Measurements from ENCODE around the gene CALD1.

CALD1 gene

DNA sequence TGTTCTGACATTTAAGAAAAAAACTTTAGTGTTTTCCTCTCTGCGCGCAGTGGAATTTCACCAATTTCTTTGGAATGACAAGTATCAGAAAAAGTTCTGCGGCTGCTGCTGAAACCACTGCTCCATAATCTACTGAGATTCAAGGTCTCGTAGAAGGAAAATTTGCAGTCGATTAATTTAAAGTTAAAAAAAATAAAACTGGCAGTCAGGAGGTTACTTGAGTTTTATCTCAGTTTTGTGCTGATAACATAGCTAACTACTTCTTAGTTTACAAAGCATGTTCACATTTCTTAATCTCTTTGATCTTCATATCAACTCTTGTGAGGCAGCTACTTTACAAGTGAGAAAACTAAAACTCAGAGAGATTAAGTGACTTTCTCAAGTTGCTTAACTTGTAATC lies 18.2 kb upstream of the CALD1 start:
- peak; percentile 86 for DNase-seq

DNA sequence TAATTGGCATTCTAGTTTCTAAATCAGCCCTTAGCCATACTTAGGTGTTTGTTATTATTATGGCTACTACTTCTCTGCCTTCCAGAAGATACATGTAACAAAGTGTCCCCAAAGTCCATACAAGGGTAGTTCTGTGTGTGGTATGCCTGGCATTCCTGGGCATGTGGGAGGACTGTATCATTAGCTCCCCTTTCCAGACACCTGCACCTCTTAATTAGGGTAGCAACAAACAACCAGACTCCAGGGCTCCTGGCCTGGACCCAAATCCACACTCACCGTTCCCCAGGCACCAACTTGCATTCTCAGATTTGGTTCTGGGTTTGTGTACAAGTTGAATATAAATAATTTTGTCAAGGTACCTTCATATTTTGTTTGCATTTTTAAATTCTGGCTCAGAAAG lies 15.5 kb upstream of the CALD1 start:
- DNase-seq: no peak

DNA sequence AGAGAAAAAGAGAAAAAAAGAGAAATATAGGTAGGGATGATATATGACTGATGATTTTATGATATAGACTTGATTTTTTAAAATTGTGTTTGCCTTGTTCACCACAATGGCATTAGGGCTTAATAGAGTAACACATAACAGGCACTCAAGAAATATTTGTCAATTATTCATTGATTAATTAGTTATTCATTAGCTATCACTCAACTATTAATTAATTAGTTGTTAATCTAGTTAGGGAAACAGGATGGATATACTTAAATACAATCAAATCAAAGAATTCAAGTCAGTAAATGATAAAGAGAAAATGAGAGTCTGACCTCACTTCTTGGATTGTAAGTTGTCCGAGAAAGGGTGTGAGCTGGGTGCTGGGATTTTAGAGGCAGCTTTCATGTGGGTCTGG lies 15.1 kb upstream of the CALD1 start:
- DNase-seq: no peak

DNA sequence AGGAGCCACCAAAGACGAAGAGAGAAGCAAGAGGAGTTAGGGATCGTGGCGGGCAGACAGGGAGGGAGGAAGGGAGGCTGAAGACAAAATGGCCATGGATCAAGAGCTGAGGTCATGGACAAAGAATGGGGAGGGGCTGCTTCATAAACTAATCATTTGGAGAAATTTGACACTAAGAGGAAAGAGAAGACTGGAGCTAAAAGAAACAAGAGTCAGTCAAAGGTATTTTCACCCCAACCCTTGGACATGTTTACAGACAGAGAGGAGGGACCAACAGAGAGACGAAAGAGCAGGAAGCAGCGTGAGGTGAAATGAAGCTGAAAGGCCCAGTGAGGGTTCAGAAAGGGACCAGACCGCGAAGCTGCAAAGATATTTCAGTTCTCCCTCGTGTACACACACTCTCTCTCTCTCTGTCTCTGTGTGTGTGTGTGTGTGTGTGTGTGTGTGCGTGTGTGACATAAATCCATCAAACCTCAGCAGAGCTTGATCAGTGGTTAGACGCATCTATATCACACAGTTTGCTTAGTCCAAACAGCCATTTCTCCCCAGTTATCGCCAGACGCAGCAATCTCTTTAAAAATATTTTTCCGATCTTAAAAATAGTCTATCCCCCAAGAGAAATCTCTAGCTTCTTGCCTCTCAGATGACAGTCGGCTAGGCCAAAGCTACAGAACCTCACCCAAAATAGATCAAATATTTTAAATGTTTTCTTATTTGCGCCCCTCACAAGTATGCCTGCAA lies 12.5 kb upstream of the CALD1 start:
- DNase-seq: peak; percentile 88

DNA sequence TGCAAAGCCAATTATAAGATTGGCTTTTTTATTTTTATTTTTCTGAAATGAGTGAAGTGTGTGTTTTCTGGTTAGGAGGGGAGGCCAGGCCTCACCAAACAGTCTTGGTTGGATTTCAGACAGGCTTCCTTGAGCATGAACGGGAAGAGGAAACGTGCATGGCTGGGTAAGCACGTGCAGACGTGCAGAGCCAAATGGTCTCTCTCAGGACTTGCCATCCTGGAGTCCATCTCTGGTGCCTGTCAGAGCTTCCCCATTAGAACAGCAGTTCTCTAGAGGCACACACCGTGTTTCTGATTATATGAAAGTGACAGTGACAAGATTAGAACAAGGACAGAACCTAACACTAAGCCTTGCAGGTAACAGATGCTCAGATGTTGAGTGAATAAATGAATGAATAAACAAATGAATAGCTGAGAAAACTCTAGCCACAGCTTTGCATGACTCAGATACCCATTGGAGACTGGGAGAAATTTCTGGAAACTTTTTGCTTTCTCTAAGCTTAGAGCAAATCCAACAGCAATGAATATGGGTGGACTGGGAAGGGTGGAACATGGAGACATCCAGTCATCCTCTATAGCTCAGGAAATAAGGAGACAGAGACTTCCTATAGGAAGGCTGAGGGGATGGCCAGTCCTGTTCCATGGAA lies 11.8 kb upstream of the CALD1 start:
- DNase-seq: no peak

DNA sequence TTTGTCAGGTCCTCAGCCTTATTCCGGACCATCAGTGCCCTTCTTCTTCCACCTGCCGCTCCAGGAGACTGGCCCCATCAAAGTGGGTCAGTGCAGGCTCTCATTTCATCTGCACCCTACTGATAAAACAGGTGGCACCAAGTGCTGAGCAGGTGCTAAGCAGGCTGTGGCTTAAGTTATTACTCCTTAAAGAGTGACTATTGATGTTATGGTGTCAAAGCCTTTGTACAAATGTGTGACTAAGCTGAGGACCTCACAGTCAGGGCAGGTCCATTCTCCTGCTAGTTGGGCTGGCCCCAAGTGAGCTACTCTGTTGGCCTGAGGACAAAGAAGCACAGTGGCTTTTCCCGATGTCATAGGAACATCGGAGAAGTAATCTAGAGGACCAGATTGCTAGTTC lies 11.2 kb upstream of the CALD1 start:
- DNase-seq: no peak

DNA sequence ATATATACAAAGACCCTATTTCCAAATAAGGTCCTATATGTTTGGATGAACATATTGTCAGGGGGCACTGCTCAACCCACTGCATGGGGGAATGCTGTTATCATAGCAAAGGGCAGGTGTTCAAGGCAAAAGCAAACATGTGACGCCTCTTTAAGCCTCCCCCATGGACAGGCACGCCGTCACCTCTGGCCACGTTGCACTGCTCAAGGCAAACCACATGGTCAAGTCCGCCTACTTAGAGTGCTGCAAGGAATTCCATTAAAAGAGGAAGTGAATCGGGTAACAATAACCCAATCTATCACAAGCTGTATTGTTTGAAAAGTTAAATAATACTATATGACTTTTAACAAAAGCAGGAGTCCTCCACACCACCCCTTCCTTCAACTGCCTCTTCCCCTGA lies 8.8 kb upstream of the CALD1 start:
- no peak for DNase-seq

DNA sequence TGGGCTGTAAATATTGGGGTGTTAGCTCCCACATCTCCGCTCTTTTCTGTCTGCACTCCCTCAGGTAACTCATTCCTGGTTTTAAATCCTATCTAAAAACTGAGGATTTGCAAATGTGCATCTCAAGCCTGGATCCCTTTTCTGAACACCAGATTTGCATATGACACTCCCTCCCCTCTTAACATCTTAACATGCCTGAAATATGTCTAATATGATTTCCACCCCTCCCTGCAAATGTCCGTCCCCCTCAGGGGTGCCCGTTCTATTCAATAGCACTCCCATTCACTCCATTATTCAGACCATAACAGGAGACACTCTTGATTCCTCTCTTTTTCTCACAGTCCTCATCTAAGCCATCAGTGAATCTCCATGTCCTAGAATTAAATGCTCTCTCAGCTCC lies 8.3 kb upstream of the CALD1 start:
- DNase-seq: no peak

DNA sequence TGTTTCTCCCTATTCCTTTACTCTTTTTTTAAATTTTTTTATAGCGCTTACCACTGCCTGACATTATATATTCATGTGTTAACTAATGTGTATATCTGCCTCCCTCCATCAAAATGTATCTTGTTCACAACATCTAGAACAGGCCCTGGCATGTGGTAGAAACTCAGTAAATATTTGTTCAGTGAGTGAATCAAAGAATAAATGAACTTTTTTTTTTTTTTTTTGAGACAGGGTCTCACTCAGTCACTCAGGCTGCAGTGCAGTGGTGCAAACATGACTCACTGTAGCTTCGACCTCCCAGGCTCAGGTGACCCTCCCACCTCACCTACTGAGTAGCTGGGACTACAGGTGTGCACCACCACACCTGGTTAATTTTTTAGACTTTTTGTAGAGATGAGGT lies 7.5 kb upstream of the CALD1 start:
- no peak for DNase-seq

DNA sequence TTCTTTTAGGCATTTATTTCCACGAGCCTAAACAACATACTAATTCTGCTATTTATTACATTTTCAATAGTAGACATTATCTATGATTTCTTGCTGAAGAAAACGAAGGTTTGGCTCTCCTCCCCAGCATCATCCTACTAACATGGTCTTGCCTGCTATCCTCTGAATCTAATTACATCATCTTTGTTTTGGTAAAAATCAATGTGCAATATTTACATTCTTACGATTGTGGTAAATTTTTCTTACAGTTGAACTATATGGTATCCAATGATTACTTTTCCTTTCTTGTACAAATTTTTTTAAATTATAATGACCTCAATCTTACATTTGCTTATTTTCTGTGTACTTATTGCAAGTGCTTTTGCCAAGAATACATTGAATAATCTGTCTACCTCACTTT lies 7.0 kb upstream of the CALD1 start:
- DNase-seq: no peak

DNA sequence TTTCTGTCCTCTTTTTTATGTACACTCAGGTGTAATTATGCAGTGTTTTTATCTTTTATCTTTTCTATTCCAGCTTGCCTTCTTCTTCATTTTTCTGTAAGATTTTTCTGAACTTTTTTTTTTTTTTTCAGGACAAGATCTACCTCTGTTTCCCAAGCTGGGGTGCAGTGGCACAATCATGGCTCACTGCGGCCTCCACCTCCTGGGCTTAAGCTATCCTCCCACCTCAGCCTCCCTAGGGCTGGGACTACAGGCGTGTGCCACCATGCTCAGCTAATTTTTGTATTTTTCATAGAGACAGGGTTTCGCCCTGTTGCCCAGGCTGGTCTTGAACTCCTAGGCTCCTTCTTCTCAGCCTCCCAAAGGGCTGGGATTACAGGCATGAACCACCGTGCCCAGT lies 6.3 kb upstream of the CALD1 start:
- no peak for DNase-seq

DNA sequence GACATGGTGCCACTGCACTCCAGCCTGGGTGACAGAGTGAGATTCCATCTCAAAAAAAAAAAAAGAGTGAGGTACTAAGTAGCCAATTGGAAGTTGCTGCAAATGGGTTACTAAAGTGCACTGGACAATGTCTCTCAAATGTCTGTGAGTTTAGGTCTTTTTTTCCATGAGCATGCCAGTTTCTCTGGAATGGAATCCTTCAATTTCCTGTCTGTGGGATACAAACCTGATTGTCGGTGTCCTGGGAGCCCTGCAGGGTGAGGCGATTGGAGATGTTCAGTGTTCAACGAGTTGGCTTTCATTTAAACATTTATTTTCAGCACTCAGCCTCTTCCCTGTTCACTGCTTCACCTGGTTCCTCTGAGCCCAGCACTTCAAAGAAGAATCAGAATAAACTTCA lies 5.3 kb upstream of the CALD1 start:
- peak; percentile 64 for DNase-seq

DNA sequence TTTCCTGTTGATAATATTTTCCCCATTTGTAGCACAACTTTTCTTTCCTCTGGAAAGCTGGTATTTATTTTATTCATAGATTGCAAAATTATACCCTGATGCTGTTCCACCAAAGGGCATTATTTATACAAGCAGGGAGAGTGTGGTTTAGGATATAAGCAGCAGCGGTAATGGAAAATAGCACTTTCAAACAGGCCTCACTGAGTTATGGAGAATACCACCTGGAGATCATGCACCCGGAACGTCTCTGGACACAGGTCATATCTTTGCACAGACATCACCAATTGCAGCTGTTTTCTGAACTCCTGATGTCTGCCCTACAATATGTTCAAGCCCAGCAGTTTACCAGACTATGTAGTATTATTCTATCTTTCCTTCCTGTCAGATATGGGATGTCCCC lies 2.0 kb upstream of the CALD1 start:
- DNase-seq: no peak

DNA sequence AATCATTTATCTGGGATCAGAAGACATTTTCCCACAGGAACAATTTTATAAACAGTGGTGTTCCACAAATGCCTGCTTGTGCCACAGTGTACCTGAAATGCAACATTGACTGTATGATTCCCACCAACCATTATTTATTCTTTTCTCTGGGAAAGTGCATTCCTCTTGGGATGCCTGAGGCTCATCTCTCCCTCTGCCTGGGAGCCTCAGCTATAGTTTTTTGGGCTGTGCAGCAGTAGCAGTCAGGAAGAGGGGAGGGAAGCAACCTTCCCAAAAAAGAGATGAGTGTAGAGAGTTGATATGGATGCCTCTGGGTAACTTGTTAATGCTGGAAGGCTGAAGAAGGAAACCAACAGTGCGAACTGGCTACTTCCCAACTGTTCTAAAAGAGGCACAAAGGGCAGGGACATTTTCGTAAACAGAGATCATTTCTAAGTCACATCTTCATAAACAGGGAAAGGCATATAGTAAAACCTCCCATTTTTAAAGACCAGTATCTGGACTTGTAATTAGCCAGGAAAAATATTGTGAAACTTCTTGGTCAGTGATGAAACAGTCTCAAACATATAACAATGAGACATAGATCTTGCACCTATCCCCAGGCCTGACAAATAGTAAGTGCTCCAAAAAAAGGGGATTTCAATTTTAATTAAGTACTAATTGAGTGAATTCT lies 1.4 kb upstream of the CALD1 start:
- peak; percentile 48 for DNase-seq

DNA sequence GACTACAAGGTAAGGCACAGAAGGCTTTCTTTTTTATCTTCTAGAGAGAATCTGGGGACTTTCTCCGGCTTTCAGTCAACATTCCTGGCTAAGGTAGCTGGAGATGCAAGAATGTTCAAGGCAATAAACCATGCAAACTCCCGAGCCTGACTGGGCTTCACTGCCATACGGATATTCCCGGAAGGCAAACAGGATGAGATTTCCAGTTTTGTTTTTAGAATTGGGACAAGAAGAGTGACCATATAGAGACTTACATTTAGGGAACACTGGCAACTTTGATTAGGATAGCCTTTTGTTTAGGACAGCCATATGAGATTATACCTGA lies 269 bp downstream of the CALD1 start:
- no peak for DNase-seq

DNA sequence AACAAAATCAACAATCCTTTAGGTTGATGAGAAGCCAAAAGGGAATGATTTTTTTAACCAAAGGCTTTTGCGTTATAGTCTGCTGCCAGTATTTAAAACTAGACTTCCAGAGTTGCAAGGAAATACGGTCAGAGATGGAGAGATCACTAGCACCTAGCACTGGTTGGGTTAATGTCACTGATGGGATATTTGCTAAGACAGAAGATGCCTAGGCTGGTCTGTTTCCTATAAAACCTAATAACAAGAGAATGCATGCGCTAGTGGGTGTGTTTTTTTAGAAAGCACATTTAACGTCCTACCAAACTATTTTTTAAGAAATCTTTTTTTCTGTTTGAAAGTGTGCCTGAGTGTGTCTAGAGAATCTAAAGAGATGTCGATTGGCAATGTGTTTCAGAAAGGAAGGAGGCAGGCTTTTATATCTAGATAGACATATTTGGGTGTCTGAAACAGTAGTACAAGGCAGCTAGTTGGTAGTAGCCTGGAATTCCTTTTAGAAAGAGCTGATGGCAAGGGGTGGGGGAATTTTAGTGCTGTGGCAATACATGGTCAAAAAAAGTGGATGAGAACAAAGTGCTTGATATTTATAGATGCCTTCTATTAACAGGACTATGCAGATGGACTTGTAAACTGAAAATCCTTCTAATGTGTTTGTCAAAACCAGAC lies 863 bp downstream of the CALD1 start:
- no peak for DNase-seq

DNA sequence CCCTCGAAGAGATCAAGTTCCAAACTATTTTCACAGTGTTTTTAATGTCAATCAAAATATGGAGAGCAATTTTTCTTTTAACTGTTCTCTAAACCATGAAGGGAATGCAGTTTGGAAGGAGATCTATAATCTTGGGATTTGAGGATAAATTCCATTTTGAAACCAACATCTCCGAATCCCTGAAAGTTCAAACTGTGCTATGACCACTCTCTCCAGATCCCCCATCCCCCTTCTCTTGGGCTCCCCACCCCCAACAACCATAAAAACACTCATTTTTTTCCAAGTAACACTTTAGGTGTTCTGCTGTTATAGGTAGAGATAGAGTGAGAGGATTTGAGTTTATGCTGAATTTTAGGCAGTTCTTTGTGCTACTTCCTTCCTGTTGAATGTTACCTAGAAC lies 1.7 kb downstream of the CALD1 start:
- DNase-seq: peak; percentile 54

DNA sequence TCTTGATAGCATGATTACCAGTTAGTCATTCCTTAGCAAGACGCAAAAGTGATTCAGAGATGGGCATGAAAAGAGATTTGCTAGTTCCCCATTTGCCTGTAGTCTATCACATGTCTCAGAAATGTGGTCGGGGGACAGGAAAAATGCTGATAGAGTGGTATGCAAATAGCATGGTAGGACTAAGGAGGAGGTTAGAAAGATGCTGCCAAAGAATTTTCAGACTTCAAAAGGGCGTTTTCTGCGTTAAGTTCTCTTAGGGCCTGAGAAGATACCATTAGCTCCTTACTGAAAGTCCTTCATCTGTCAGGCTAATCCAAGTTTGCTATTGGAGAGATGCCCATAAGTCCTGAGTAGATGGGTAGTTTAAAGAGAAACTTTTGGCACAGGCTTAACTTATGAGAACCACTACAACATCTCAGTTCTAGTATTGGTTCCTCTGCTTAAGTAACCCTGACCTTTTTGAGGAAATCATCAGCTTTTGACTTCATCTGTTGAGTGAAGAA lies 2.7 kb downstream of the CALD1 start:
- DNase-seq: peak; percentile 61

DNA sequence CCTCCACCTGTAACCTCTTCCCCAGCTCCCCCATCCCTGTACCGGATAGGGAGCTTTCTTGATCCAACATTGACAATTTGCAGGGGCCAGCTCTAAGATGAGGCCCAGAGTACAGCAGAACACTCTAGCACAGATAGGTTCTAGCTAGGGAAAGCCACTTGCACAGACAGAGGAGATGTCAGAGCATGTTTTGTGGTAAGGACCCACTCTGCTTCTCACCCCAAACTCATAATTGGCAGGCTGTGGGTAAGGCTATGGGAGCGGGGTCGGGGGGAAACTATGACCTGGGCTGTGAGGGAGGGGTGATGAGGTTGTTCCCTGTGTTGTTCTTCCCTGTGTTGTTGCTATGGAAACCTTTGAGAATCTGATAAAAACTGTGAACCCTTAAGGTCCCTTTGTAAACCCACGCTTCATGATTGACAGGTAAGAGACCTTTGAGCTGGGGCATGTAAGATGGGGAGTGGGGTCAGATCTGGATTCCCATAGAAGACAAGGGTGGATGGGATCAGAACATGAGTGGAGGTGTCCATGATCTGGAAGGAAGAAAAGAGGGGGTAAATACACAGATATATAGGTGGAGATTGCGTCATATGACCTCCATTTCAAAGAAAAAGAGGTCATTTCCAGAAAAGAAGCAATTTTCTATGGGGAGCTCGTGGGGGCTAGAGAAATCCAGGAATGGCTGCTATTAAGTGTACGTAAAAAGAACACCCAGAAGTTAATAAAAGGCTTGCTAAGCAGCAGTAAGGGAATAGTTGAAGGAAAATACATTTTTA lies 4.0 kb downstream of the CALD1 start:
- DNase-seq: peak; percentile 42

DNA sequence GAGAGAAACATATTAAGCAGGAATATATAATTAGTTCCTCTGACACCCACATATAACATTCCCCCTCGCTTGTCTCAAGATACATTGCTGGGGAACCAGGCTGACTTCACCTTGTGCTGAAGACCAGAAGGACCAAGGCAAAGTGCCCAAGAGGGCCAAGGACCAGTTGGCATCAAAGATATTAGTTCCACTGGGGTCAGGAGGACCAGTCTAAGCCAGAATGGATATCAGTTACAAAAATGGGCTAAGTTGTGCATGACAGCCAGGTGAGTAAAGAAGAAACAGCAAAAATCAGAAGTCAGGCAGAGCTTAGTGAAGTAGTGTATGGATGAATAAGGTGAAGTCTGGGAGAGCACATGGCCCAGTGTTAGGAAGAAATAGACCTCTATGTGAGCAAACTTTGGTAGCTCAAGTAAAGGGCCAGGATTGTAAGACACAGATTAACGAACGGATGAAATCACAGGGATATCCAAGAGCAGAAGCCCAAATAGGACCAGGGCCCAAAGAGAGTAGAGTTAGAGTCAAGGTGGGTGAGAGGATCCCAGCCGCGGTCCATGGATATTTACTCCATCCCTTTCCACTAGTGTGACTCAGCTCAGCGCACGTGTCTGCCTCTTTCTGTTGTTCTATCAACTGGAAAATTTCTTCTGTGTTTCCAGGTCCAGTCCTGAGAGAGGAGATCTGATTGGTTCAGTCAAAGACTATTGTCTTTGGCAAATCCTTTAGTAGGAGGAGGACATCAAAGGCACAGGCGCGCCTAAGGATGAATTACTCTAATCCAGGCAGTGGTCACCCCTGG lies 5.0 kb downstream of the CALD1 start:
- DNase-seq: peak; percentile 54

DNA sequence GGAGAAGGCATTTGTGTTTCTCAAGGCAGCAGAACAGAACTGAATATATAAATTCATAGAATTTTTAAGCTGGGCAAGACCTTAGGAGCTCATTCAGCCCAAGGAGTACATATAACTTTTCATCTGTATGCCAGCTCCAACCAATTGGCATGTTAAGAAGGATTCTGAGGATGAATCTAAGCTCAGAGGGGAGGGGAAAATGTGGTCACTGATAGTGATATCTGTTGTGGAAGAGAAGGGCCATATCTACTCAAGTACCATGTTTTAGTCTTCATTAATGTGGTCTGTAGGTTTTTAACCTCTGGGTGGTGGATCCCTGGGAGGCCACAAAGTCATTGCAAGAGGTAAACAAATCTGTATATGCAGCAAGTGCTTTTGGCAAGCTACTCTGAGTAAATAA lies 6.4 kb downstream of the CALD1 start:
- peak; percentile 51 for DNase-seq

DNA sequence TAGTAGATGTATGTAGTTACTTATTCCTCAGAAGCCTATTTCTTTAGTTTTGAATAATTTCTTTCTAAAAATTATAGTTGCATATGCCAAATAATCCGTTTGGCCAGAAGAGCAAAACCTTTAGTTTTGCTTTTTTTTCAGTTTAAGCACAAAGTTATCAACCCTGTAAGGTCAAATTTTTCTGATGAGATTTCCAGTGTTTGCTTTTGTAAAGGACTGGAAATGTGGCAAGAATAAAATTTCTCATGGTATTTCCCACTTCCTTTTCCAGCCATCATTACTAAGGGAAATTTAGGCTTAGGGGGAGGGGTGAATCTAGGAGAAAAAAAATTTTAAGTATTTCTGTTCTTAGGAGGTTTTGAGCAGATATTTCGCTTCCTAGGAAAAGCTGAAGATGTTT lies 7.6 kb downstream of the CALD1 start:
- DNase-seq: peak; percentile 51

Measured in fibroblast of skin of scalp (primary cell).